Epithelial cell of proximal tubule (primary cell): ENCODE results near the gene CORO2B. TPM values are rescaled to one million over a fixed set of nuclear protein-coding genes. Genes with fewer than 3 reads are reported as not detected.

Source experiments
- DNase-seq: peaks from one replicate; pipeline ENCODE4 v3.0.0-alpha.2; 2011; ENCODE audit warnings: low read depth
- H3K4me3 ChIP-seq: 2 replicates; pipeline ENCODE4 v1.5.1; 2011; ENCODE audit warnings: low read depth, mild to moderate bottlenecking, low read length
- total RNA-seq: library from RNA; depleted of rRNA; stranded (reverse); fragments of >200 nt; gene quantifications from 2 replicates; pipeline ENCODE4 v1.2.3, GENCODE V29; 2015
- TF ChIP-seq, protein P1 (sequence below): conservative IDR thresholded peaks from 2 replicates; pipeline ENCODE4 v1.5.1; 2012; ENCODE audit warnings: low read depth, mild to moderate bottlenecking, low read length

Gene CORO2B
- total RNA-seq, 1 donor from 2014 or later = 18.3 TPM

GRCh38 chr15:68574046-68574445 is 4.7 kb upstream of the CORO2B start:
- no peak for DNase-seq
- TF ChIP-seq, protein P1, sequence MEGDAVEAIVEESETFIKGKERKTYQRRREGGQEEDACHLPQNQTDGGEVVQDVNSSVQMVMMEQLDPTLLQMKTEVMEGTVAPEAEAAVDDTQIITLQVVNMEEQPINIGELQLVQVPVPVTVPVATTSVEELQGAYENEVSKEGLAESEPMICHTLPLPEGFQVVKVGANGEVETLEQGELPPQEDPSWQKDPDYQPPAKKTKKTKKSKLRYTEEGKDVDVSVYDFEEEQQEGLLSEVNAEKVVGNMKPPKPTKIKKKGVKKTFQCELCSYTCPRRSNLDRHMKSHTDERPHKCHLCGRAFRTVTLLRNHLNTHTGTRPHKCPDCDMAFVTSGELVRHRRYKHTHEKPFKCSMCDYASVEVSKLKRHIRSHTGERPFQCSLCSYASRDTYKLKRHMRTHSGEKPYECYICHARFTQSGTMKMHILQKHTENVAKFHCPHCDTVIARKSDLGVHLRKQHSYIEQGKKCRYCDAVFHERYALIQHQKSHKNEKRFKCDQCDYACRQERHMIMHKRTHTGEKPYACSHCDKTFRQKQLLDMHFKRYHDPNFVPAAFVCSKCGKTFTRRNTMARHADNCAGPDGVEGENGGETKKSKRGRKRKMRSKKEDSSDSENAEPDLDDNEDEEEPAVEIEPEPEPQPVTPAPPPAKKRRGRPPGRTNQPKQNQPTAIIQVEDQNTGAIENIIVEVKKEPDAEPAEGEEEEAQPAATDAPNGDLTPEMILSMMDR = no peak
- no peak overlapping the region for H3K4me3 ChIP-seq

DNA sequence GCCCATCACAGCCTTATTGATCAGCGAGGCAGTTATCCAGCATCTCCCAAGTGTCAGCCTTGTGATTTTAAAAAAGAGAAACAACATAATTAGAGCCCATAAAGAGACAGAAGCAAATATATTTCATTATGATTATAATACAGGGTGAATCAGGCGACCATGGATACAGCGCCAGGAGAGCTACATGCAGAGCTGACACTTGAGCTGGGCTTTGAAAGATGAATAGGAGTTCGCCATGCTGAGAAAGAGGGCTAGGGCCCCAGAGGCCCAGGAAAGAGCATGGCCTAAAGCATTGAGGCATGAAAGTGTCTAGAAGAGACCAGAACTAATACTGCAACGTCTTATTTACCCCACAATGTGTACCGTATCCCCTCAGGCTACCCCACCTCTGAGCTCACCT is 4.2 kb upstream of the CORO2B start:
- no peak overlapping the region for H3K4me3 ChIP-seq
- no peak for DNase-seq
- TF ChIP-seq, protein P1 = no peak

DNA sequence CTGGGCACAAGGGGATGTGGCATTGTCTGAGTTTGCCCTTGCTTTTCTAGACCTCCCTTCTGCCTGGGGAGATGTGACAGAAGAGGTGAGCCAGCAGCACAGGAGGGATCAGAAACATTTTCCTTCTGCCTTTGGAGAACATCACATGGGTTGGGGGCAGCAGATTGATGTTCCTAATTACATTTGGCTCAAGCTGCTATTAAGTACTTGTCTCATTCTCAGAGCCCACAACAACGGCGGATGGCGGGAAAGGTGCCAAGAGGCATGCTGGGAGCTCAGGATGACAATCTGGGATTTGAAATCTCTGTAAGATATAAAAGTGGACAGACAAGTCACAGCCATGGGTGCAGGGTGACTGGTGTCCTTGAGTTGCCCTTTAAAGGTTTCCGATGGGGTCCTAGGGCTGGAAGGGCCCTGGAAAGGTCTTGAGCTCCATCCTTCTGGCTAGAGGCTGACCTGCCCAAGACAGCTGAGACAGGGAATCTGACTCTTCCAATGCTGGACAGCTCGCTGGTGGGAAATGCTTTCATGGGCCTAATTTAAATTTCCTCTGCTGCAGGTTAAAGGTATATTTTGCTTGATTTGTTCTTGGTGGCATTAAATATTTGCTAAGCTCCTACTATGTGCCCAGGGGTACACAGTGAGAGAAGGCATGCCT is 2.4 kb upstream of the CORO2B start:
- no peak overlapping the region for H3K4me3 ChIP-seq
- DNase-seq = no peak
- TF ChIP-seq, protein P1 = no peak

- H3K4me3 ChIP-seq = peak overlapping the region; percentile 66
- no peak for DNase-seq
- TF ChIP-seq, protein P1 = peak; percentile 45
Measured at GRCh38 chr15:68578175-68578979, 416 bp upstream of the CORO2B start.

DNA sequence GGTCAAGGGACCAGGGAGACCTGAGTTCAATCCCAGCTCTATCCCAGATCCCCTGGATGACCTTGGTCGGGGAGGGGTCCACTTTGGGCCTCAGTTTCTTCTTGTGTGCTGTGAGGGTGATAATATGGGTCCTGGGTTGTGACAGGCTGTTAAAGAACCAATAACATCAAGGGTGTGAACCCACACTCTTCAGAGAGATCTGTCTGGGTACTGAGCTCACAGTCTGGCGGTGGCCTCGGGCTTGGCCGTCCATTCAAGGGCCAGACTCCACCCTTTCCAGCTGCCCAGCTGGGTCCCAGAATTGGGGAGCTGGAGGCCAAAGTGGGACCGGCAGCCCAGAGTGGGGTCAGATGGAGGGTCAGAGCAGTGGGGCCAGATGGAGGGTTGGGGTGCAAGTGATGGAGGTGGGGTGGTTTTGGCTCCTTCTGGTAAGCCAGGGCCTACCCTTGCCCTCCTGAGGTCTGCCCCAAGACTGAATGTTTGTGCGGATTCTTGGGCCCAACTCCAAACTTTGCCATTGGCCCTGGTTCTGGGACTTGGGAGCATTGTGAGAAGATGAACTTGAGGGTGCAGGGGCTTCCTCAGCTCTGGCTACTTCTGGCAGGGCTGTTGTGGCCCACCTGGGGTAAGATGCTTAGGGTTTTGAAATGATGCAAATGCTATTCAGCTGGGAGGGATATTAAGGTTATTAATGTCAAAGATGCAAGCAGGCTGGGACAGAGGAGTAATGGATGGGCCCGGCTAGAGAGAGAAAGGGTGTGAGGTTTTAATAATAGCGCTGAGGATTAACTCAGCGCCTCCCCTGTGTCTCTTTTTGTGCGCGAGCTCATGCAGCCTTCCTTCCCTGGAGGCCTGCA is 1.5 kb downstream of the CORO2B start:
- TF ChIP-seq, protein P1 = no peak
- H3K4me3 ChIP-seq = peak overlapping the region; percentile 66
- no peak for DNase-seq

- no peak for DNase-seq
- TF ChIP-seq, protein P1 = no peak
- peak overlapping the region; percentile 66 for H3K4me3 ChIP-seq
Measured at GRCh38 chr15:68580883-68581155, 2.0 kb downstream of the CORO2B start.
